GM21717 (cell line): ENCODE results near the gene PTH2R.
"Not testable (repeated sequence)": the region's sequence is repeated elsewhere in the genome, so short reads cannot be mapped to it uniquely, and the experiment has no call there.

Source experiments
- ATAC-seq: cut with Tn5 transposase; IDR thresholded peaks from one replicate; pipeline ENCODE4 v1.9.1; 2021; ENCODE audit warnings: mild to moderate bottlenecking, moderate library complexity; ENCODE audit not compliant: unreplicated experiment

Gene PTH2R

GRCh38 chr2:208389940-208390339 is 16.7 kb upstream of the PTH2R start:
- no peak for ATAC-seq

- ATAC-seq: no peak
Measured at GRCh38 chr2:208392300-208392699, 14.3 kb upstream of the PTH2R start.

GRCh38 chr2:208396796-208397195 is 9.8 kb upstream of the PTH2R start:
- not testable (repeated sequence) for ATAC-seq

GRCh38 chr2:208399201-208399600 is 7.4 kb upstream of the PTH2R start:
- no peak for ATAC-seq

- peak; percentile 49 for ATAC-seq
Measured at GRCh38 chr2:208407667-208408066, 1.1 kb downstream of the PTH2R start.

GRCh38 chr2:208413931-208414330 is 7.3 kb downstream of the PTH2R start:
- ATAC-seq: no peak

GRCh38 chr2:208415255-208415654 is 8.7 kb downstream of the PTH2R start:
- peak; percentile 89 for ATAC-seq

- ATAC-seq: peak; percentile 90
Measured at GRCh38 chr2:208415897-208416296, 9.3 kb downstream of the PTH2R start.

GRCh38 chr2:208426412-208427045 is 19.9 kb downstream of the PTH2R start:
- ATAC-seq: no peak

- no peak for ATAC-seq
Measured at GRCh38 chr2:208437755-208438154, 31.2 kb downstream of the PTH2R start.

GRCh38 chr2:208440716-208441115 is 34.1 kb downstream of the PTH2R start:
- ATAC-seq: no peak

GRCh38 chr2:208441951-208442350 is 35.4 kb downstream of the PTH2R start:
- no peak for ATAC-seq

GRCh38 chr2:208447447-208447846 is 40.9 kb downstream of the PTH2R start:
- not testable (repeated sequence) for ATAC-seq

GRCh38 chr2:208451061-208451460 is 44.5 kb downstream of the PTH2R start:
- ATAC-seq: no peak

GRCh38 chr2:208454861-208455260 is 48.3 kb downstream of the PTH2R start:
- ATAC-seq: no peak

- no peak for ATAC-seq
Measured at GRCh38 chr2:208463721-208464120, 57.1 kb downstream of the PTH2R start.

GRCh38 chr2:208464205-208464604 is 57.6 kb downstream of the PTH2R start:
- no peak for ATAC-seq

GRCh38 chr2:208466151-208466919 is 59.7 kb downstream of the PTH2R start:
- peak; percentile 74 for ATAC-seq

GRCh38 chr2:208466920-208467298 is 60.3 kb downstream of the PTH2R start:
- no peak for ATAC-seq

GRCh38 chr2:208467564-208467963 is 61.0 kb downstream of the PTH2R start:
- ATAC-seq: no peak

GRCh38 chr2:208477741-208478140 is 71.1 kb downstream of the PTH2R start:
- ATAC-seq: no peak

GRCh38 chr2:208479342-208479741 is 72.8 kb downstream of the PTH2R start:
- no peak for ATAC-seq
